GM12801 (cell line): ENCODE measurements around the gene ATP5PO.

ENCODE experiments used
- CTCF ChIP-seq: IDR thresholded peaks from one replicate; pipeline ENCODE4 v1.5.1; 2011; ENCODE audit warnings: control low read depth; ENCODE audit not compliant: insufficient read length; ENCODE audit errors: extremely low read depth

ATP5PO gene, protein sequence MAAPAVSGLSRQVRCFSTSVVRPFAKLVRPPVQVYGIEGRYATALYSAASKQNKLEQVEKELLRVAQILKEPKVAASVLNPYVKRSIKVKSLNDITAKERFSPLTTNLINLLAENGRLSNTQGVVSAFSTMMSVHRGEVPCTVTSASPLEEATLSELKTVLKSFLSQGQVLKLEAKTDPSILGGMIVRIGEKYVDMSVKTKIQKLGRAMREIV

GRCh38 chr21:33915368-33916199 lies at the start of gene ATP5PO:
TSS of gene ATP5PO (minus strand) at chr21:33915804. CDS start at chr21:33915763, 41 bp downstream.
- no peak for TF ChIP-seq CTCF

DNA sequence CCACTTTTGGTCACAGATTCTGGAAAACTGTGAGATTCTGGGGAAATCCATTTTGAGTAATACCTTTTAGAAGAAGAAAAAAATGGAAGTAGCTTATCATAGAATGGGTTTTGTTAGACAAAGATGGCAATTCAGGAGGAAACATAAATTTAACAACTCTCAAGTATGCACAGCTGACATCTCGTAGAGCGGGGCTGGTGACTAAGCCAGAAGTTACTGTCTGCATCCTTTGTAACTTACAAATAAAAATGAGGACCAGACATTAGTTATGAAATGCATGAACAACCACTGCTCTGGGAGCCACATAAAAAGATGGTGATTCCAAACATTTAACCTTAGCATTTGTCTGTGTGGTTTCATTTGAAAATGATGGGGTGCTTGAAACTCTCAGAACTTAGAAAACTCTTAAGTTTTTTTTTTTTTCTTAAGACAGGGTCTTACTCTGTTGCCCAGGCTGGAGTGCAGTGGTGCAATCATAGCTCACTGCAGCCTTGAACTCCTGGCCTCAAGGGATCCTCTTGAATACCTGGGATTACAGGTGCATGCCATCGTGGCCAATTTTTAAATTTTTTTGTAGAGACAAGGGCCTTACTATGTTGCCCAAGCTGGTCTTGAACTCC lies 49.2 kb upstream of the ATP5PO start:
- TF ChIP-seq CTCF, result no peak

DNA sequence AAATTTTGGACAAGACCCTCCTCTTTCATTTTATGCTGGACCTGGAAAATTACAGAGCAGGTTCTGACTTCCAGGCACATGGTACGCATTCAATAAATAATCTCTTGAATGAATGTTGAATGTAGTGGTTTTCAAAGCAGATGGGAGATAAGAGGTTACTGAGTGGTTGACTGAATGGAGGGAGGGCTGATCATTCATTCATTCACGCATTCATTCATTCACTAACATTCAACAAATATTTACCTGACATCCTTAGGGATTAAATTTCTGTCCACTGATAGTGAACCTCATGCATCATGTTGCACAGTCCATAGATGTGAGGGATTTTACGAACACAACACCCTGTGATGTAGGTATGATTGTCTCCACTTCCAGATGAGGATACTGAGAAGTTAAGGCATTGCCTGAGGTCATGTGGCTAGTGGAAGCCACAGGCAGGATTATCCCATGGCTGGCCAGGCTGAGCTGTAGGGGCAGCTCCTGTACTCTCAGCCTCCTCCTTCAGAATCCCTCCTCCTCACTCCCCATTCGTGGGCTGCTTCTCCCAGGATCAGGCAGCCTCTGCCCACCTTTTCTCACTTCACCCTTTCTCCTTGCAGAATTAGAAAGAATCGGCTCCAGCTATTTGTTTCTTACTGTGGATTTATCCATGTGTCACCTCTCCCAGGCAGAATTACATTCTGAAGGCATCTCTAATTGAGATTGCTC lies 48.4 kb upstream of the ATP5PO start:
- no peak for TF ChIP-seq CTCF

DNA sequence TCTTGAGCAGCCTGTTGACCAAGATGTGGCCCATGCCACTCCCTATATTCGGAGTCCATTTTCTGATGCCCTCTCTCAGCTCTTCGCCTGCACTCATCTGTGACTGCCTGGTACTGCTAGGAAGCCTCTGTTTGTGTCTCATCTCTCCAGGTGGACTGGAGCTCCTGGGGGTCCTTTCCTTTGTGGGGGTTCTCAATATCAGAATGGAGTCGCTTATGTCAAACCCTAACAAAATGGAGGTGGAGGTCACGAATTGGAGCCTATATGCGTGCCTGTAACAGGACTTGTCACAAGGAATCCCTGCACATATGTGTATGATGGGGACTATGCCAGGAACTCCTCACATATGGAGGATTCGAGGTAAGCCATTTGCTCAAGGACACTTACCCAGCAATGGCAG lies 46.7 kb upstream of the ATP5PO start:
- no peak for TF ChIP-seq CTCF

- TF ChIP-seq CTCF, result no peak
These were observed 45.5 kb upstream of the ATP5PO start for GRCh38 chr21:33961061-33961460.

GRCh38 chr21:33959680-33960079 lies 44.1 kb upstream of the ATP5PO start:
- no peak for TF ChIP-seq CTCF

DNA sequence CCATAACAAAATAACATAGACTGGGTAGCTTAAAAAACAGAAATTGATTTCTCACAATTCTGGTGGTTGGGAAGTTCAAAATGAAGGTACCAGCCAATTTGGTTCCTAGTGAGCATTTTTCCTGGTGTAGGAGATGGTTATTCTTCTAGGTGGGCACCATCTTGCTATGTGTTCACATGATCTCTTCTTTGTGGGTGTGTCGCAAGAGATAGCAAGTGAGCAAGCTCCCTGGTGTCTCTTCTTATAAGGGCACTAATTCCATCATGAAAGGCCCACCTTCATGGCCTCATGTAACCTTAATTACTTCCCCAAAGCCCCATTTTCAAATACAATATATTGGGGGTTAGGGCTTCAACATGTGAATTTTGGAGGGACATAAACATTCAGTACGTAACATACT lies 38.8 kb upstream of the ATP5PO start:
- TF ChIP-seq CTCF, result no peak
